PC-3 (cell line): ENCODE results near the gene CSMD2.

Source experiments
- CTCF ChIP-seq: fragments of 300-600 bp; sonication (generic); conservative IDR thresholded peaks from 2 replicates; pipeline ENCODE4 v1.5.1; 2017; ENCODE audit warnings: antibody characterized with exemption, low read depth, mild to moderate bottlenecking, low read length
- EZH2phosphoT487 ChIP-seq: fragments of 300-600 bp; sonication (generic); IDR thresholded peaks from 2 replicates; pipeline ENCODE4 v1.6.1; 2018; ENCODE audit warnings: mild to moderate bottlenecking, antibody characterized with exemption, low read length, borderline replicate concordance

- TF ChIP-seq CTCF = no peak
- TF ChIP-seq EZH2phosphoT487 = no peak
Measured at GRCh38 chr1:33972676-33973395, 192.2 kb downstream of the CSMD2 start.
